ENCODE data around the gene KRTAP6-2.

Gene KRTAP6-2

GRCh38 chr21:30598802-30599201 is at the start of gene KRTAP6-2:
Gene KRTAP6-2 (minus strand): TSS chr21:30598902. CDS start chr21:30598874, 28 bp downstream.
- no peak for DNase-seq (ENCODE audit: low read depth in 2 of 2)

- DNase-seq (ENCODE audit: low read depth in 2 of 2), result no peak
Measured at GRCh38 chr21:30646904-30647414, 48.3 kb upstream of the KRTAP6-2 start.

GRCh38 chr21:30642564-30642963 is 43.9 kb upstream of the KRTAP6-2 start, which contains the start of gene KRTAP20-3:
Gene KRTAP20-3 (plus strand): TSS chr21:30642864.
- no peak for DNase-seq (ENCODE audit: low read depth in 2 of 2)

GRCh38 chr21:30638686-30639085 is 40.0 kb upstream of the KRTAP6-2 start:
- no peak for DNase-seq (ENCODE audit: low read depth in 2 of 2)

GRCh38 chr21:30634906-30635305 is 36.2 kb upstream of the KRTAP6-2 start, which contains the start of gene KRTAP20-2:
Gene KRTAP20-2 (plus strand): TSS chr21:30635206. CDS start chr21:30635264, 58 bp downstream.
- DNase-seq (ENCODE audit: low read depth in 2 of 2), result no peak

GRCh38 chr21:30629200-30629599 is 30.5 kb upstream of the KRTAP6-2 start:
- no peak for DNase-seq (ENCODE audit: low read depth in 2 of 2)

GRCh38 chr21:30628109-30628508 is 29.4 kb upstream of the KRTAP6-2 start:
- DNase-seq (ENCODE audit: low read depth in 2 of 2), result no peak

GRCh38 chr21:30625449-30626165 is 26.9 kb upstream of the KRTAP6-2 start:
- DNase-seq (ENCODE audit: low read depth in 2 of 2), result no peak

- no peak for DNase-seq (ENCODE audit: low read depth in 2 of 2)
Measured at GRCh38 chr21:30623362-30623761, 24.7 kb upstream of the KRTAP6-2 start.

GRCh38 chr21:30620522-30620921 is 21.8 kb upstream of the KRTAP6-2 start, which contains the start of gene KRTAP20-4:
Gene KRTAP20-4 (plus strand): TSS chr21:30620627.
- DNase-seq (ENCODE audit: low read depth in 2 of 2), result no peak

- no peak for DNase-seq (ENCODE audit: low read depth in 2 of 2)
Measured at GRCh38 chr21:30620080-30620479, 21.4 kb upstream of the KRTAP6-2 start.

- DNase-seq (ENCODE audit: low read depth in 2 of 2), result no peak
Measured at GRCh38 chr21:30616125-30616524, 17.4 kb upstream of the KRTAP6-2 start, which contains the start of gene KRTAP20-1. Gene KRTAP20-1 (plus strand): TSS chr21:30616425. CDS start chr21:30616455, 30 bp downstream.

- DNase-seq (ENCODE audit: low read depth in 2 of 2), result no peak
Measured at GRCh38 chr21:30615199-30615598, 16.5 kb upstream of the KRTAP6-2 start.

GRCh38 chr21:30613836-30614235 is 15.1 kb upstream of the KRTAP6-2 start, which contains the start of gene KRTAP6-1:
Gene KRTAP6-1 (minus strand): TSS chr21:30613930. CDS start chr21:30613904, 26 bp downstream.
- DNase-seq (ENCODE audit: low read depth in 2 of 2), result no peak

GRCh38 chr21:30612132-30612531 is 13.4 kb upstream of the KRTAP6-2 start:
- DNase-seq (ENCODE audit: low read depth in 2 of 2), result no peak

- no peak for DNase-seq (ENCODE audit: low read depth in 2 of 2)
Measured at GRCh38 chr21:30605968-30606367, 7.3 kb upstream of the KRTAP6-2 start.

- no peak for DNase-seq (ENCODE audit: low read depth in 2 of 2)
Measured at GRCh38 chr21:30600787-30601186, 2.1 kb upstream of the KRTAP6-2 start, which contains the start of gene KRTAP22-1. Gene KRTAP22-1 (plus strand): TSS chr21:30601087.

GRCh38 chr21:30592140-30592539 is 6.6 kb downstream of the KRTAP6-2 start, which contains the start of gene KRTAP6-3:
Gene KRTAP6-3 (plus strand): TSS chr21:30592440. CDS start chr21:30592446, 6 bp downstream.
- no peak for DNase-seq (ENCODE audit: low read depth in 2 of 2)

GRCh38 chr21:30590297-30590696 is 8.4 kb downstream of the KRTAP6-2 start, which contains the start of gene KRTAP22-2:
Gene KRTAP22-2 (minus strand): TSS chr21:30590397.
- DNase-seq (ENCODE audit: low read depth in 2 of 2), result no peak

GRCh38 chr21:30582870-30583269 is 15.8 kb downstream of the KRTAP6-2 start:
- no peak for DNase-seq (ENCODE audit: low read depth in 2 of 2)

GRCh38 chr21:30580132-30580531 is 18.6 kb downstream of the KRTAP6-2 start:
- DNase-seq (ENCODE audit: low read depth in 2 of 2), result no peak

GRCh38 chr21:30579346-30579745 is 19.4 kb downstream of the KRTAP6-2 start:
- no peak for DNase-seq (ENCODE audit: low read depth in 2 of 2)

GRCh38 chr21:30577766-30578165 is 20.9 kb downstream of the KRTAP6-2 start:
- DNase-seq (ENCODE audit: low read depth in 2 of 2), result no peak
